Mesenteric fat pad (tissue), 1 donor: ENCODE data around the gene FLNB. TPM values are rescaled to one million over a fixed set of nuclear protein-coding genes. Genes with fewer than 3 reads are reported as not detected.

Experiments used
- DNase-seq: peaks from one replicate; pipeline ENCODE4 v3.0.0-alpha.2; 2020; ENCODE audit warnings: low spot score
- total RNA-seq: library from RNA; stranded (reverse); fragmentation: NEBNext Ultra II Directional; extraction: Animal tissue kit (Norgen Biotek cat#: 25700); gene quantifications from one replicate; pipeline ENCODE4 v1.2.1, GENCODE V29; 2021
- donor health status: DM: yes; HTN: yes; CAD: no.

FLNB gene
- total RNA-seq, 1 donor from 2014 or later: 96.3 TPM

GRCh38 chr3:58102976-58103451, 94.8 kb downstream of the FLNB start:
- DNase-seq: no peak

DNA sequence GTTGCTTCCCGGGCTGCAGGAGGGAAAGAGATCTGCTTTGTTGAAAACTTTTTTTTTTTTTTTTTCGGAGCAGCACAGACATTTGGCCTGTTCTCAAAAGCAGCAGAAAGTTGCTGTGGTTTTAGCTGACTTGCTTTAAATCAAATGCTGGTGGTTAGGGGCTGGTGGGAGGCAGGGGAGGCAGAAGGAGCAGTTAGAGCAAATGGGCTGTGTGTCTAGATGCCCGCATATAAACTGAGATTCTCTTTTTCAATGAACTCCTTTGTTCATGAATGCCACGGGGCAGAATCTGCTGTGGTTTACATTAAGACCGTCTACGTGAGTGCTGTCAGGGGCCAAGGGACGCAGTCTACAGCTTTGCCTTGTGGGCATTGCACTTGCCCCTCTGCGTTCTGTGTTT, 95.9 kb downstream of the FLNB start:
- no peak for DNase-seq

- no peak for DNase-seq
These were observed 96.5 kb downstream of the FLNB start for GRCh38 chr3:58104712-58105111.

DNA sequence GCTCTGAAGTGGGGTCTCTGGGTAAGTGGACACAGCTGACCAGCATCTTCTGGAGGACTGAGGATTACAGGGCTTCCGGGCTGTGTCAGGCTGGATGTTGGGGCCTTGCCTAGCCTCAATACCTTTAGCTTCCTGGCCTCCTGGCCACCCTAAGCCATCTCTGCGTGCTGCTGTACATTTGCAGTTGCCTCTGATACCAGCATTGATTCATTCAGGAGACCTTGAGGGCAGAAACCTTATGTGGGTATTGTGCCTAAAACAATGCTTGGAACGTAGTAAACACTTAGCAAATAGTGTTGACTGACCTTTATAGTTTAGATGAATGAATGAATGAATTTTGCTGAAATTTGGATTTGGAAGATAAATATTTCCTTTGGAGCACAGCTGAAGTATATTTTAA, 97.0 kb downstream of the FLNB start:
- DNase-seq: no peak

GRCh38 chr3:58106061-58106460, 97.8 kb downstream of the FLNB start:
- no peak for DNase-seq

- DNase-seq: no peak
These were observed 98.4 kb downstream of the FLNB start for GRCh38 chr3:58106640-58107039.

GRCh38 chr3:58107597-58107996, 99.4 kb downstream of the FLNB start:
- DNase-seq: no peak

DNA sequence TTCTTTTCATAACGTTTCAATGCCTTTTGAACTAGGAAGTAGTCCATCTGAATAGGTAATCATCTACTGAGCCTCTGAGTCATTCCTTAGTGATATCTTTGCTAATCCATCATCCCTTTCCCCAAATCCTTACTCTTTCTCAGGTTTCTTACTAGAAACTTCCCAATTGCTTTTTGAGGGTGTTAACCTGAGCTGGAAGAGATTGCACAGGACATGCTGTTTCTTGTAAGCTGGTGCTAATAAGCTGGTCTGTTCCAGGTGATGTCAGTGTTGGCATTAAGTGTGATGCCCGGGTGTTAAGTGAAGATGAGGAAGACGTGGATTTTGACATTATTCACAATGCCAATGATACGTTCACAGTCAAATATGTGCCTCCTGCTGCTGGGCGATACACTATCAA, 101.5 kb downstream of the FLNB start:
- no peak for DNase-seq

GRCh38 chr3:58111513-58112184, 103.4 kb downstream of the FLNB start:
- no peak for DNase-seq

- DNase-seq: no peak
These were observed 103.9 kb downstream of the FLNB start for GRCh38 chr3:58112185-58112535.

DNA sequence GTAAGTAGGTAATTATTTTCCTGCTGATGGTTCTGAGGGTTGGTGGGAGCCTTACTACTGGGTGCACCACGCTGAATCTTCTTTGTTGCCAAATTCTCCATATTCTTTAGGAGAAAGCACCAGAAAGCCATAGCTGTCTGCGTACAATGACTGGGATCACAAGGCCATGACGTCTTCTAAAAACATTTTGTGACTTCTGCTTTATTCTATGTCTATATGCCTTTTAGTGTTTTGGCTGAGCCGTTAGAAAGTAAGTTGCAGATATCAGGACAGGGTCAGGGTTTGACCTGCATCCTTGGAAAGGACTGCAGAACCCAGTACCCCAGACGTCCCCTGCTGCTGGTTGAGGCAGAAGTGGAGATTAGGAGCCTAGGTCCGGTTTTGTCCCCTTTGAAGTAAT, 107.0 kb downstream of the FLNB start:
- no peak for DNase-seq

DNA sequence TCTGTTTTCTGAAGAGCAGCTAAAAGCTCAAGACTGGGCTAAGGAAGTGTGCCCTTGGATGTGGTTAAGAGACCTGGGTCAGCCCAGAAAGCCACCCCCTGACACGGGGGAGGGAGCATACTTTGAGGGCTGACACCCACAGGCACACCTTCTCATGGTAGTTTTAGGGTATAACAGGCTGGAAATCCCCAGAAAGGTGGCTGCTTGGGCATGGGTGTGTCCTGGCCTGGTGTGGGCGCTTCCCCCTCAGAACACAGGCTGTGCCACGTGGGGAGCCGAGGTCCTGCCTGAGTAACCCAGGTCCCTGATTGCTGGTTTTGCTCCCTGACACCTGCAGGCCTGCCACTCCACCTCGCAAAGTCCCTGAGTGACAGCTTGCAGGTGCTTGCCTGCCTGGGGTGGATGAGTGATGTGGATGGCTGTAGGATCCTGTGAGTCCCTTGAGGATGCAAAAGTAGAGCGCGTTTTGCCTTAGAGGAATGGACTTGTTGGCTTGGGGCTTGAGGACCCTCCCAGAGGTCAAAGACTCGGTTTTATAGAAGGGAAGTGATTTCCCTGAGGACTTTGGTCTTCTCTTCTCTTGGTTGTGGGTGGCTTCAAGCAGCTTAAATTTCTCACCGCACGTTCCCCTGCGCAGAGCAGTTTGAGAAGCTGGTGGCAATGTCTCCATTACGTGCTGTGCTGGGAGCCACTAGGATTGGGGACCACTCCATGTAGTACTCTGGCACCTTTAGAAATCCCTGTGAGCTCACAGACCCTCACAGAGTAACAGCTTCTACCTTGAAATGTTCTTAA, 108.1 kb downstream of the FLNB start:
- DNase-seq: no peak

DNA sequence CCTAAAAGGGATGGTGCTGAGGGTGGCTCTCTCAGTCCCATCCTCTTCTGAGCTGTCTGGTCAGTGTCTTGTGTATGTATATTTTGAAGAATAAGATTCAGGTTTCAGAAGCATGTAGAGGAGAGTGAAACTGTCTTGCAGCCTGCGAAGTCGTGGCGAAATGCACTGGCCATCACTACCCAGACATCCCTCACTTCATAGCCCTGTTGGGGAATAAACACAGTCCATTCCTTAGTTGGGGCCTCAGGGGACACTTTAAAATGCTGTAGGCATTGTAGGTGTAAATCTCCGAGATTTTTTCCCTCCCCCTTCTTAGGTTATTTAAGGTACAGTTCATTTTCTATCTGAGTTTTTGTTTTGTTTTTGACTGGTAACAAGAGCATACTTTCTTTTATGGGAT, 108.8 kb downstream of the FLNB start:
- no peak for DNase-seq

- no peak for DNase-seq
These were observed 109.4 kb downstream of the FLNB start for GRCh38 chr3:58117561-58118181.

GRCh38 chr3:58119186-58119585, 111.0 kb downstream of the FLNB start:
- DNase-seq: no peak

DNA sequence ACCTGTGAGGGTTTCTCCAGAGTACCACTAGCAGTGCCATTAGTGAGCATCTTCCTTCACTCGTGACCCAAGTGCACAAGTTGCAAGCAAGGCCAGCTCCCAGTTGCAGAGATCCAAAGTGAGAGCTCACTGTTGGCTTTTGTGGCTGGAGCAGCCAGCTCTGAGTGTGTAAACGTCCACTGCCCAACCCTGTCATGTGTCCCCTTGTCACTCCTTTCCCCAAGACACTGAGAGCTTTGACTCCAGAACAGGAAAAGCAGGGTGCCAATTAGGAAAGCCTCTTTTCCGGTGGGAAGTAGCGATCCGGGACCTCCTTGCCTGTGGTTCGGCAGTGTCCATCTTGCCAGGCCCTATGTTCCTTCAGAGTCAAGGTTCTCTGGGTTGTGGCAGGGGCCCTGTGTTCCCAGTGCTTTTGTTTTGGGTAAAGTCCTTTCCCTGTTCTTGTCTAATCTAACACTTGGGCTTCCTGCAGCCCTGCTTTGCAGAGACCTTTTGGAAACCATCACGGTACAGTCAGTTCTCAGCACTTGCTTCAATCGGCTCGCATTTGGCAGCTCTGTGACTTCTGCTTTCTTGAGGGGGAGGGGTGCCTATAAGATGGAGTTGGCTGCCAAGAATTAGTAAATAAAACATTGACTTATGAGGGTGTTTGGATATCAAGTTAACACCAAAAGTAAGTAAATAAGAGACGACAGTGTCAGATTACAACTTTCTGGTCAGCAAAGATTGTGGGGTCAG, 112.0 kb downstream of the FLNB start:
- no peak for DNase-seq

- DNase-seq: no peak
These were observed 113.0 kb downstream of the FLNB start for GRCh38 chr3:58121183-58121582.

DNA sequence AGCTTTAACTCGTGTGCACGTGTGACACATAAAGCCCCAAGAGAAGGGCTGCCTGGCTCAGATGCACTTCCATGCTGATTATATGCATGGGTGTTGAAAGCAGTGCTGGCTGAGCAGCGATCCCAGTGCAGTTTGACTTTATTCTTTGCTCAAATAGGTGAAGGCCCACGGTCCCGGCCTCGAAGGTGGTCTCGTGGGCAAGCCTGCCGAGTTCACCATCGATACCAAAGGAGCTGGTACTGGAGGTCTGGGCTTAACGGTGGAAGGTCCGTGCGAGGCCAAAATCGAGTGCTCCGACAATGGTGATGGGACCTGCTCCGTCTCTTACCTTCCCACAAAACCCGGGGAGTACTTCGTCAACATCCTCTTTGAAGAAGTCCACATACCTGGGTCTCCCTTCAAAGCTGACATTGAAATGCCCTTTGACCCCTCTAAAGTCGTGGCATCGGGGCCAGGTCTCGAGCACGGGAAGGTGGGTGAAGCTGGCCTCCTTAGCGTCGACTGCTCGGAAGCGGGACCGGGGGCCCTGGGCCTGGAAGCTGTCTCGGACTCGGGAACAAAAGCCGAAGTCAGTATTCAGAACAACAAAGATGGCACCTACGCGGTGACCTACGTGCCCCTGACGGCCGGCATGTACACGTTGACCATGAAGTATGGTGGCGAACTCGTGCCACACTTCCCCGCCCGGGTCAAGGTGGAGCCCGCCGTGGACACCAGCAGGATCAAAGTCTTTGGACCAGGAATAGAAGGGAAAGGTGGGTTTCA, 114.9 kb downstream of the FLNB start:
- no peak for DNase-seq

GRCh38 chr3:58124387-58124786, 116.2 kb downstream of the FLNB start:
- no peak for DNase-seq

- no peak for DNase-seq
These were observed 121.0 kb downstream of the FLNB start for GRCh38 chr3:58129041-58129770.
